HepG2 (cell line): ENCODE measurements around the gene CDC26. TPM values are rescaled to one million over a fixed set of nuclear protein-coding genes. Genes with fewer than 3 reads are reported as not detected.

Experiments
- AHDC1 ChIP-seq: sonication (generic); formaldehyde crosslinking; IDR thresholded peaks from 2 replicates; pipeline ENCODE4 v1.5.1; 2020; ENCODE audit warnings: mild to moderate bottlenecking, missing genetic modification reagents, borderline replicate concordance
- ATF1 ChIP-seq: IDR thresholded peaks from 2 replicates; pipeline ENCODE4 v1.6.1; 2016; ENCODE audit warnings: mild to moderate bottlenecking, control low read depth
- CHCHD3 ChIP-seq: sonication (generic); formaldehyde crosslinking; IDR thresholded peaks from 2 replicates; pipeline ENCODE4 v1.8.0; 2022; ENCODE audit warnings: mild to moderate bottlenecking, missing genetic modification reagents, moderate library complexity
- KAT8 ChIP-seq: IDR thresholded peaks from 2 replicates; pipeline ENCODE4 v1.6.1; 2016; ENCODE audit warnings: missing genetic modification reagents, missing compliant biosample characterization
- KDM4B ChIP-seq: sonication (generic); formaldehyde crosslinking; IDR thresholded peaks from 2 replicates; pipeline ENCODE4 v1.4.0; 2020; ENCODE audit warnings: missing genetic modification reagents
- LRRFIP1 ChIP-seq: sonication (generic); formaldehyde crosslinking; conservative IDR thresholded peaks from 2 replicates; pipeline ENCODE4 v1.4.0; 2020; ENCODE audit warnings: missing genetic modification reagents
- MTA1 ChIP-seq: sonication (generic); formaldehyde crosslinking; IDR thresholded peaks from 2 replicates; pipeline ENCODE4 v1.4.0; 2020; ENCODE audit warnings: missing genetic modification reagents, mild to moderate bottlenecking, borderline replicate concordance
- RBM22 ChIP-seq: fragments of 200-400 bp; formaldehyde crosslinking; optimal IDR thresholded peaks from 2 replicates; pipeline ENCODE3; 2017; ENCODE audit warnings: mild to moderate bottlenecking, low read length, moderate library complexity
- SNAPC4 ChIP-seq: sonication (generic); formaldehyde crosslinking; IDR thresholded peaks from 2 replicates; pipeline ENCODE4 v1.4.0; 2020; ENCODE audit warnings: mild to moderate bottlenecking, missing genetic modification reagents
- SOX5 ChIP-seq: IDR thresholded peaks from 2 replicates; pipeline ENCODE4 v1.6.1; 2016; ENCODE audit warnings: borderline replicate concordance
- TCF7L2 ChIP-seq: IDR thresholded peaks from 2 replicates; pipeline ENCODE4 v1.6.1; 2011; ENCODE audit warnings: mild to moderate bottlenecking, low read depth, low read length, moderate library complexity
- ZNF274 ChIP-seq: sonication (generic); formaldehyde crosslinking; IDR thresholded peaks from 2 replicates; pipeline ENCODE4 v1.5.1; 2020; ENCODE audit warnings: mild to moderate bottlenecking, missing genetic modification reagents
- ZNF704 ChIP-seq: sonication (generic); formaldehyde crosslinking; IDR thresholded peaks from 2 replicates; pipeline ENCODE4 v1.8.1; 2023; ENCODE audit warnings: mild to moderate bottlenecking, inconsistent platforms, moderate library complexity, missing genetic modification reagents, borderline replicate concordance
- ZNF891 ChIP-seq: sonication (generic); formaldehyde crosslinking; IDR thresholded peaks from 2 replicates; pipeline ENCODE4 v1.5.0; 2020; ENCODE audit warnings: mild to moderate bottlenecking, missing genetic modification reagents
- ZSCAN30 ChIP-seq: sonication (generic); formaldehyde crosslinking; IDR thresholded peaks from 2 replicates; pipeline ENCODE4 v1.5.0; 2020; ENCODE audit warnings: mild to moderate bottlenecking, missing genetic modification reagents
- polyA plus RNA-seq, 8 experiments: library from polyadenylated mRNA; depleted of rRNA in 3 of 8; stranded (reverse) in 7 of 8; unstranded in 1 of 8; fragments of >200 nt; fragmentation: Illumina TruSeq in 4 of 8; extraction: Trizol in 4 of 8; gene quantifications; 2 replicates each; pipeline versions ENCODE4 v1.2.1 to v1.2.3, GENCODE V29; 2011 to 2016; ENCODE audit warnings: low read depth in 4 of 8, missing spikeins in 1 of 8, mixed read lengths in 1 of 8; ENCODE audit not compliant: insufficient read depth in 1 of 8
- total RNA-seq, 5 experiments: library from RNA; depleted of rRNA; stranded (reverse); fragments of >200 nt; fragmentation: Illumina TruSeq; extraction: Trizol; gene quantifications; 2 replicates each; pipeline ENCODE4 v1.2.3, GENCODE V29; 2016; ENCODE audit warnings: low read depth in 1 of 5

Gene CDC26
- total and polyA plus RNA-seq, 2 of the 13 experiments (the other 11 are each of a cell fraction or from before 2014, with no cell fraction given): 26.6 to 57.9 TPM

- TF ChIP-seq SNAPC4 (no peak), CHCHD3 (CRISPR knock-in tag) (no peak), MTA1 (no peak), ZNF891 (CRISPR knock-in tag) (no peak), ATF1 (CRISPR knock-in tag) (no peak), ZSCAN30 (CRISPR knock-in tag) (no peak), RBM22 (no peak), ZNF704 (CRISPR knock-in tag) (no peak), KAT8 (CRISPR knock-in tag) (no peak; the same call in 1 of the 2 replicates), TCF7L2 (no peak), KDM4B (no peak), AHDC1 (no peak), LRRFIP1 (CRISPR knock-in tag) (no peak), SOX5 (CRISPR knock-in tag) (peak; percentile 12; the same call in 1 of the 2 replicates), ZNF274 (CRISPR knock-in tag) (no peak)
Observed at GRCh38 chr9:113222482-113222841, 52.9 kb downstream of the CDC26 start (continued).
